Naive thymus-derived CD4-positive, alpha-beta T cell (primary cell): Measurements from ENCODE around the gene ISG20L2. TPM values are rescaled to one million over a fixed set of nuclear protein-coding genes. Genes with fewer than 3 reads are reported as not detected.

Experiments used
- ATAC-seq: fragments of 150-1000 bp; cut with Tn5 transposase; 2 replicates; pipeline ENCODE4 v1.10.0; 2021; ENCODE audit warnings: mild to moderate bottlenecking, moderate library complexity
- CTCF ChIA-PET: fragments of 350-600 bp; sonication (Branson Sonifier 250); formaldehyde crosslinking; loops from one replicate; lab custom pipeline; 2021; ENCODE audit warnings: antibody characterized with exemption; lab: Charles Lee
- POLR2A ChIA-PET: fragments of 350-600 bp; sonication (Branson Sonifier 250); formaldehyde crosslinking; loops from one replicate; lab custom pipeline; 2021; ENCODE audit warnings: antibody characterized with exemption, inconsistent platforms; lab: Charles Lee
- DNase-seq, 9 donors: peaks; one replicate each; pipeline versions ENCODE4 v3.0.0 to v3.0.0-alpha.2; 2020 to 2022; ENCODE audit warnings: mixed read lengths in 1 of 9
- H3K27ac ChIP-seq: one replicate; pipeline ENCODE4 v1.7.0; 2013; ENCODE audit warnings: mild to moderate bottlenecking, low read depth, low read length, moderate library complexity
- H3K27me3 ChIP-seq, 2 donors: one replicate each; pipeline ENCODE4 v1.7.0; 2013; ENCODE audit warnings: low read length in 2 of 2, mild to moderate bottlenecking in 2 of 2, moderate library complexity in 2 of 2; ENCODE audit not compliant: control insufficient read depth in 2 of 2, insufficient read depth in 2 of 2
- H3K36me3 ChIP-seq, 3 experiments: 1 replicate in 2 of 3; 2 replicates in 1 of 3; pipeline ENCODE4 v1.7.0; 2013; ENCODE audit warnings: low read length in 3 of 3, mild to moderate bottlenecking in 3 of 3, moderate library complexity in 1 of 3; ENCODE audit not compliant: insufficient read depth in 3 of 3, control insufficient read depth in 2 of 3
- H3K4me1 ChIP-seq, 2 donors: one replicate each; pipeline ENCODE4 v1.7.0; 2013; ENCODE audit warnings: low read length in 2 of 2, mild to moderate bottlenecking in 2 of 2, moderate library complexity in 1 of 2; ENCODE audit not compliant: control insufficient read depth in 2 of 2, insufficient read depth in 2 of 2
- H3K4me3 ChIP-seq: 2 replicates; pipeline ENCODE4 v1.7.0; 2013; ENCODE audit warnings: mild to moderate bottlenecking, low read length
- H3K9me3 ChIP-seq, 3 experiments: 1 replicate in 2 of 3; 2 replicates in 1 of 3; pipeline ENCODE4 v1.7.0; 2013; ENCODE audit warnings: low read length in 3 of 3; ENCODE audit not compliant: control insufficient read depth in 2 of 3
- H3K27ac Mint-ChIP-seq, 9 donors: one replicate each; pipeline ENCODE4 v1.8.0; 2020 to 2022; ENCODE audit warnings: mixed read lengths in 9 of 9, mild to moderate bottlenecking in 8 of 9, moderate library complexity in 5 of 9, inconsistent platforms in 2 of 9
- H3K27me3 Mint-ChIP-seq, 5 donors: one replicate each; pipeline ENCODE4 v1.8.0; 2021 to 2022; ENCODE audit warnings: mixed read lengths in 5 of 5, mild to moderate bottlenecking in 1 of 5
- H3K36me3 Mint-ChIP-seq, 5 donors: one replicate each; pipeline ENCODE4 v1.8.0; 2020 to 2022; ENCODE audit warnings: mixed read lengths in 5 of 5, mild to moderate bottlenecking in 3 of 5, inconsistent platforms in 1 of 5
- H3K4me1 Mint-ChIP-seq, 7 donors: one replicate each; pipeline ENCODE4 v1.8.0; 2020 to 2022; ENCODE audit warnings: mixed read lengths in 7 of 7, mild to moderate bottlenecking in 3 of 7, inconsistent platforms in 1 of 7
- H3K4me3 Mint-ChIP-seq, 10 donors: one replicate each; pipeline ENCODE4 v1.8.0; 2020 to 2022; ENCODE audit warnings: mild to moderate bottlenecking in 10 of 10, mixed read lengths in 10 of 10, moderate library complexity in 6 of 10, inconsistent platforms in 2 of 10
- H3K9me3 Mint-ChIP-seq, 11 donors: one replicate each; pipeline ENCODE4 v1.8.0; 2020 to 2022; ENCODE audit warnings: mixed read lengths in 11 of 11, mild to moderate bottlenecking in 4 of 11, inconsistent platforms in 1 of 11, moderate library complexity in 1 of 11
- intact Hi-C, 2 donors: fragments of 100-400 bp; cut with micrococcal nuclease; formaldehyde crosslinking; loops; one replicate each; pipeline ENCODE4 v1.15.1; 2023
- polyA plus RNA-seq, 2 donors: library from polyadenylated mRNA; unstranded; fragments of 300-500 nt; fragmentation: Illumina TruSeq; gene quantifications; one replicate each; pipeline ENCODE4 v1.2.3, GENCODE V29; 2021
- total RNA-seq, 6 experiments: library from RNA in 5 of 6; stranded (reverse) in 5 of 6; gene quantifications; 1 replicate in 5 of 6; 2 replicates in 1 of 6; pipeline ENCODE4 v1.2.3 and lab custom pipeline; 2021 to 2026

ISG20L2 gene
- total and polyA plus RNA-seq, 7 experiments from 2014 or later = 15.3 to 59.9 (median 45.0) TPM

- Histone ChIP-seq H3K36me3 (peaks cover 0 to 6% (median 0%) of the 10 kb centered on the region in 3 experiments), H3K4me1 (peaks cover 38 to 41% of the 10 kb centered on the region in 2 donors), H3K27ac (peak within 1 kb of the TSS; percentile 90), H3K9me3 (no peaks in the 10 kb centered on the region), H3K27me3 (no peaks in the 10 kb centered on the region), H3K4me3 (peak within 1 kb of the TSS; percentile 93)
- DNase-seq (no peak), ATAC-seq (no peak)
- Mint-ChIP-seq H3K36me3 (peaks cover 0 to 18% (median 0%) of the 10 kb centered on the region in 5 donors), H3K27ac (peak within 1 kb of the TSS; percentile 85 to 96 (median 91)), H3K9me3 (no peaks in the 10 kb centered on the region), H3K4me3 (peak within 1 kb of the TSS; percentile 88 to 98 (median 94)), H3K27me3 (no peaks in the 10 kb centered on the region), H3K4me1 (peaks cover 43 to 61% (median 51%) of the 10 kb centered on the region in 7 donors)
- ChIA-PET CTCF (interaction anchor here (0.7 to 1.8 kb wide), 4 partner anchors 24 to 63 kb away, joined by 3 to 6 read pairs (median 3); partner anchors contain the start of gene METTL25B), POLR2A (interaction anchor here (0.6 to 4.5 kb wide), 7 partner anchors 10 to 388 kb away, joined by 3 to 64 read pairs (median 11); partner anchors contain the start of genes ISG20L2, METTL25B, MRPL24 and PRCC)
- intact Hi-C loops = loop anchor here (1.0 kb wide), 6 partner anchors 10 to 413 kb away; partner anchors contain the start of genes ISG20L2 (in 2 of the 2), METTL25B (in 2 of the 2), MRPL24 (in 2 of the 2) and PRCC (in 2 of the 2)
These were observed 22.8 kb upstream of the ISG20L2 start, which contains the start of gene HDGF for GRCh38 chr1:156751451-156751756. HDGF (minus strand) TSS chr1:156751675; CDS start chr1:156751429, 246 bp downstream.

GRCh38 chr1:156750711-156751450 is 22.3 kb upstream of the ISG20L2 start:
- H3K36me3 Mint-ChIP-seq = peaks cover 0 to 20% (median 0%) of the 10 kb centered on the region in 5 donors
- H3K27ac Mint-ChIP-seq = peak overlapping the region; percentile 82 to 95 (median 91)
- peaks cover 0 to 6% (median 0%) of the 10 kb centered on the region in 3 experiments for H3K36me3 ChIP-seq
- POLR2A ChIA-PET = interaction anchor here (0.7 to 4.5 kb wide), 6 partner anchors 9 to 61 kb away, joined by 3 to 64 read pairs (median 18); partner anchors contain the start of genes ISG20L2, METTL25B, MRPL24 and PRCC
- intact Hi-C loops = loop anchor here (1.0 kb wide), 6 partner anchors 10 to 413 kb away; partner anchors contain the start of genes ISG20L2 (in 2 of the 2), METTL25B (in 2 of the 2), MRPL24 (in 2 of the 2) and PRCC (in 2 of the 2)
- H3K27me3 Mint-ChIP-seq = no peaks in the 10 kb centered on the region
- H3K4me1 Mint-ChIP-seq = peaks cover 48 to 66% (median 55%) of the 10 kb centered on the region in 7 donors
- peaks cover 41 to 46% of the 10 kb centered on the region in 2 donors for H3K4me1 ChIP-seq
- H3K9me3 Mint-ChIP-seq = no peaks in the 10 kb centered on the region
- H3K27me3 ChIP-seq = no peaks in the 10 kb centered on the region
- peak overlapping the region; percentile 90 for H3K27ac ChIP-seq
- peak overlapping the region; percentile 88 to 98 (median 94) for H3K4me3 Mint-ChIP-seq
- no peaks in the 10 kb centered on the region for H3K9me3 ChIP-seq
- ATAC-seq (peak; percentile 35), DNase-seq (peak in 3 of 9 donors; percentile 29 to 49 (median 48))
- H3K4me3 ChIP-seq = peak overlapping the region; percentile 76
- CTCF ChIA-PET = interaction anchor here (0.7 to 1.8 kb wide), 3 partner anchors 23 to 63 kb away, joined by 3 to 6 read pairs (median 3); partner anchors contain the start of gene METTL25B

- H3K9me3 ChIP-seq = no peaks in the 10 kb centered on the region
- peaks cover 52 to 69% (median 61%) of the 10 kb centered on the region in 7 donors for H3K4me1 Mint-ChIP-seq
- H3K4me1 ChIP-seq = peaks cover 41 to 47% of the 10 kb centered on the region in 2 donors
- peak overlapping the region; percentile 76 for H3K4me3 ChIP-seq
- peak overlapping the region; percentile 88 to 98 (median 94) for H3K4me3 Mint-ChIP-seq
- intact Hi-C loops = no loop called here
- no peaks in the 10 kb centered on the region for H3K27me3 ChIP-seq
- CTCF ChIA-PET = interaction anchor here (1.1 to 1.8 kb wide), 2 partner anchors 24 kb away, joined by 3 to 6 read pairs; no protein-coding TSS in a partner anchor
- POLR2A ChIA-PET = interaction anchor here (0.9 to 4.5 kb wide), 6 partner anchors 9 to 45 kb away, joined by 3 to 64 read pairs (median 18); partner anchors contain the start of genes ISG20L2, METTL25B, MRPL24 and PRCC
- H3K36me3 ChIP-seq = peaks cover 0 to 11% (median 3%) of the 10 kb centered on the region in 3 experiments
- H3K27me3 Mint-ChIP-seq = no peaks in the 10 kb centered on the region
- H3K27ac Mint-ChIP-seq = peak overlapping the region; percentile 82 to 95 (median 91)
- ATAC-seq = no peak
- peak in 1 of 9 donors; percentile 49 for DNase-seq
- H3K27ac ChIP-seq = peak overlapping the region; percentile 90
- no peaks in the 10 kb centered on the region for H3K9me3 Mint-ChIP-seq
- peaks cover 0 to 25% (median 3%) of the 10 kb centered on the region in 5 donors for H3K36me3 Mint-ChIP-seq
These were observed 21.7 kb upstream of the ISG20L2 start for GRCh38 chr1:156750191-156750672.

GRCh38 chr1:156749419-156750118 is 21.0 kb upstream of the ISG20L2 start:
- peaks cover 0 to 17% (median 5%) of the 10 kb centered on the region in 3 experiments for H3K36me3 ChIP-seq
- H3K4me3 ChIP-seq = peak overlapping the region; percentile 76
- peaks cover 51 to 70% (median 63%) of the 10 kb centered on the region in 7 donors for H3K4me1 Mint-ChIP-seq
- peak overlapping the region; percentile 90 for H3K27ac ChIP-seq
- CTCF ChIA-PET = interaction anchor here (1.1 kb wide), 1 partner anchor 23 kb away, joined by 3 read pairs; no protein-coding TSS in a partner anchor
- no peak for DNase-seq
- H3K4me1 ChIP-seq = peaks cover 41 to 47% of the 10 kb centered on the region in 2 donors
- H3K27me3 ChIP-seq = no peaks in the 10 kb centered on the region
- H3K4me3 Mint-ChIP-seq = peak overlapping the region; percentile 88 to 98 (median 94)
- intact Hi-C loops = loop anchor here (2.0 to 10.0 kb wide), 2 partner anchors 249 to 385 kb away; partner anchors contain the start of genes ETV3 (in 1 of the 2) and MEF2D (in 1 of the 2)
- no peaks in the 10 kb centered on the region for H3K9me3 Mint-ChIP-seq
- ATAC-seq = no peak
- no peaks in the 10 kb centered on the region for H3K9me3 ChIP-seq
- H3K27me3 Mint-ChIP-seq = no peaks in the 10 kb centered on the region
- peak overlapping the region; percentile 82 to 95 (median 91) for H3K27ac Mint-ChIP-seq
- peaks cover 0 to 25% (median 3%) of the 10 kb centered on the region in 5 donors for H3K36me3 Mint-ChIP-seq
- POLR2A ChIA-PET = interaction anchor here (0.9 to 4.5 kb wide), 3 partner anchors 8 to 46 kb away, joined by 3 to 64 read pairs (median 6); partner anchors contain the start of genes ISG20L2, METTL25B and MRPL24

- H3K36me3 Mint-ChIP-seq = peaks cover 0 to 26% (median 6%) of the 10 kb centered on the region in 5 donors
- peaks cover 0 to 23% (median 5%) of the 10 kb centered on the region in 3 experiments for H3K36me3 ChIP-seq
- no peaks in the 10 kb centered on the region for H3K9me3 ChIP-seq
- ATAC-seq (no peak), DNase-seq (no peak)
- peak overlapping the region; percentile 82 to 95 (median 91) for H3K27ac Mint-ChIP-seq
- H3K4me1 Mint-ChIP-seq = peaks cover 52 to 70% (median 63%) of the 10 kb centered on the region in 7 donors
- peaks cover 41 to 47% of the 10 kb centered on the region in 2 donors for H3K4me1 ChIP-seq
- POLR2A ChIA-PET = interaction anchor here (1.1 to 4.5 kb wide), 3 partner anchors 7 to 47 kb away, joined by 3 to 64 read pairs (median 15); partner anchors contain the start of genes MRPL24 and PRCC
- peak overlapping the region; percentile 76 for H3K4me3 ChIP-seq
- peak overlapping the region; percentile 88 to 98 (median 94) for H3K4me3 Mint-ChIP-seq
- no peaks in the 10 kb centered on the region for H3K9me3 Mint-ChIP-seq
- peak overlapping the region; percentile 90 for H3K27ac ChIP-seq
- CTCF ChIA-PET = interaction anchor here (1.1 kb wide), 1 partner anchor 22 kb away, joined by 3 read pairs; no protein-coding TSS in a partner anchor
- H3K27me3 ChIP-seq = no peaks in the 10 kb centered on the region
- no peaks in the 10 kb centered on the region for H3K27me3 Mint-ChIP-seq
- intact Hi-C loops = loop anchor here (2.0 to 10.0 kb wide), 2 partner anchors 248 to 386 kb away; partner anchors contain the start of genes ETV3 (in 1 of the 2) and MEF2D (in 1 of the 2)
These were observed 20.3 kb upstream of the ISG20L2 start for GRCh38 chr1:156748670-156749418.
